ENCODE data around the gene GPR148. TPM values are rescaled to one million over a fixed set of nuclear protein-coding genes. Genes with fewer than 3 reads are reported as not detected.

GPR148 gene
- total and polyA plus RNA-seq, 2 of the 8 experiments (the other 6 are each of a cell fraction or from before 2014, with no cell fraction given) = 0.05 TPM; not detected in 1

DNA sequence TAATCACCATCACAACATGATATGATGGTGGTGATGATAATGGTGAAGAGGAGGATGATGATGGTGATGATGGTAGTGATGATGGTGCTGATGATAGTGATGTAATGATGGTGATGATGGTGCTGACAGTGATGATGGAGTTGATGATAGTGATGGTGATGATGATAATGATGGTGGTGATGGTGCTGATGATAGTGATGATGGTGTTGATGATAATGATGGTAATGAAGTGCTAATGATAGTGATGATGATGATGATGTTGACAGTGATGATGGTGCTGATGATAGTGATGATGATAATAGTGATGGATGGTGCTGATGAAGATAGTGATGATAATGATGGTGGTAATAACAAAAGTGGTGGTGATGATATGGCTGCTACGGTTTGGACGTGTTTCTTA, 4.4 kb upstream of the GPR148 start:
- POLR2A ChIA-PET (ENCODE audit: partially characterized antibody) = no interaction called here
- no peak for FAIRE-seq

More for the DNA sequence above, 4.4 kb upstream of the GPR148 start:
- peaks cover 0 to 3% of the 10 kb centered on the region in 2 experiments for H4K20me1 ChIP-seq (replicated peaks in 1 of 2; ENCODE audit: control insufficient read depth in 1 of 2, insufficient read depth in 2 of 2, low read length in 2 of 2)
- no peak overlapping the region for H3K56ac ChIP-seq (replicated peaks; ENCODE audit: insufficient read length, low read depth, low read length)
- H2BK15ac ChIP-seq (ENCODE audit: low read length) = 0 out of 2 replicates have a peak overlapping the region, but pooled peaks have one; percentile 21
- no peak overlapping the region for H3K23ac ChIP-seq (ENCODE audit: insufficient read length)
- no peak overlapping the region for H3K9ac ChIP-seq (replicated peaks in 1 of 4; ENCODE audit: extremely low read depth in 1 of 4, low read depth in 3 of 4, low read length in 3 of 4)
- no peak overlapping the region for H4K5ac ChIP-seq (ENCODE audit: insufficient read length, low read depth, low read length)
- no peaks in the 10 kb centered on the region for H3K79me1 ChIP-seq (ENCODE audit: low read depth, low read length)
- no peak overlapping the region for H3K4me3 ChIP-seq (ENCODE audit: extremely low read depth in 1 of 4, insufficient read depth in 2 of 4, low read depth in 3 of 4, low read length in 4 of 4)
- H3K18ac ChIP-seq (ENCODE audit: extremely low read depth, low read length) = no peak overlapping the region
- H2BK120ac ChIP-seq (replicated peaks; ENCODE audit: low read depth, low read length) = no peak overlapping the region
- H2BK20ac ChIP-seq (ENCODE audit: low read length) = no peak overlapping the region
- H2AK5ac ChIP-seq (ENCODE audit: low read depth, low read length) = 0 out of 2 replicates have a peak overlapping the region, but pooled peaks have one; percentile 24
- no peak overlapping the region for H2BK5ac ChIP-seq (ENCODE audit: low read depth, low read length)
- TF ChIP-seq CTBP2 (IDR thresholded peaks at IDR 0.05; ENCODE audit: borderline replicate concordance, insufficient read depth, insufficient read length, low read length) = no peak
- no peak for TF ChIP-seq NANOG (IDR thresholded peaks at IDR 0.05; ENCODE audit: insufficient read depth, low read depth, low read length, poor library complexity, severe bottlenecking)
- TF ChIP-seq TBP (IDR thresholded peaks at IDR 0.05; ENCODE audit: low read depth, low read length) = no peak
- no peak for TF ChIP-seq BCL11A (IDR thresholded peaks at IDR 0.05; ENCODE audit: low read depth in 2 of 2, low read length in 2 of 2)
- TF ChIP-seq CEBPB (IDR thresholded peaks at IDR 0.05; ENCODE audit: low read depth, low read length) = no peak
- TF ChIP-seq PHF8 (conservative IDR thresholded peaks at IDR 0.05; ENCODE audit: low read depth, low read length) = no peak
- no peak for TF ChIP-seq ATF3 (IDR thresholded peaks at IDR 0.05; ENCODE audit: insufficient read depth, low read depth, low read length)
- TF ChIP-seq RBBP5 (IDR thresholded peaks at IDR 0.05; ENCODE audit: borderline replicate concordance, low read depth, low read length) = no peak
- TF ChIP-seq RFX5 (IDR thresholded peaks at IDR 0.05; ENCODE audit: borderline replicate concordance, low read depth, low read length) = no peak
- TF ChIP-seq FOSL1 (IDR thresholded peaks at IDR 0.05; ENCODE audit: insufficient read depth, low read depth, low read length) = no peak
- H3K36me3 ChIP-seq (ENCODE audit: control insufficient read depth in 2 of 4, insufficient read depth in 4 of 4, low read length in 3 of 4) = no peaks in the 10 kb centered on the region
- H3K79me2 ChIP-seq (ENCODE audit: control insufficient read depth in 1 of 2, insufficient read depth in 2 of 2, low read length in 2 of 2) = no peaks in the 10 kb centered on the region
- no peak overlapping the region for H3K27ac ChIP-seq (ENCODE audit: low read depth, low read length)
- H3K4me1 ChIP-seq (replicated peaks in 1 of 4; ENCODE audit: control insufficient read depth in 3 of 4, insufficient read depth in 4 of 4, low read length in 3 of 4) = peaks cover 3 to 10% (median 7%) of the 10 kb centered on the region in 4 experiments
- CTCF ChIA-PET (ENCODE audit: partially characterized antibody) = interaction anchor here (0.6 kb wide), 1 partner anchor 774 kb away, joined by 4 read pairs; no protein-coding TSS in a partner anchor
- no peak overlapping the region for H2AFZ ChIP-seq (ENCODE audit: low read length)
- 0 out of 4 replicates have a peak, but pooled peaks cover 0 to 3% of the 10 kb centered on the region in 2 experiments for H3K9me3 ChIP-seq (ENCODE audit: insufficient read depth in 2 of 2, low read depth in 1 of 2, low read length in 1 of 2)
- H2BK12ac ChIP-seq (ENCODE audit: low read depth, low read length) = no peak overlapping the region
- peaks cover 19% of the 10 kb centered on the region for H3K23me2 ChIP-seq (ENCODE audit: low read depth, low read length)
- no peak overlapping the region for H3K4me2 ChIP-seq (ENCODE audit: insufficient read depth in 1 of 2, low read depth in 2 of 2, low read length in 2 of 2)
- WGBS, 2 experiments (ENCODE audit: extremely low coverage in 1 of 2, insufficient coverage in 1 of 2, insufficient read length in 1 of 2, insufficient replicate concordance in 2 of 2, low coverage in 1 of 2, low lambda C conversion rate in 2 of 2, missing lambda C conversion rate in 1 of 2) = 93% methylated on average over 2 of the region's 2 CpGs; no CpG with 5 or more reads in 1 of the 2 experiments
- no peak overlapping the region for H3K14ac ChIP-seq (ENCODE audit: insufficient read length)
- no peak overlapping the region for H4K91ac ChIP-seq (replicated peaks; ENCODE audit: insufficient read length, low read length)
- H3K27me3 ChIP-seq (replicated peaks in 1 of 4; ENCODE audit: control insufficient read depth in 3 of 4, extremely low read depth in 1 of 4, insufficient read depth in 3 of 4, low read length in 3 of 4) = peaks cover 0 to 18% (median 11%) of the 10 kb centered on the region in 4 experiments; a peak in 6 of 7 replicates
- DNase-seq (ENCODE audit: low read depth in 1 of 2, low spot score in 2 of 2) = no peak
- no peak overlapping the region for H4K8ac ChIP-seq (ENCODE audit: extremely low read depth, insufficient read depth, low read length)
- no peak overlapping the region for H3K4ac ChIP-seq (replicated peaks; ENCODE audit: insufficient read length, low read depth, low read length)

All from H1 (cell line).